ENCODE measurements around the gene VWA5B2. TPM values are rescaled to one million over a fixed set of nuclear protein-coding genes. Genes with fewer than 3 reads are reported as not detected.

VWA5B2 gene
- total and polyA plus RNA-seq, 2 of the 13 experiments (the other 11 are each of a cell fraction or from before 2014, with no cell fraction given): 0.03 to 0.04 TPM

- TF ChIP-seq AKNA (CRISPR knock-in tag; IDR thresholded peaks at IDR 0.05; ENCODE audit: borderline replicate concordance): no peak
- TF ChIP-seq SAP130 (CRISPR knock-in tag; IDR thresholded peaks at IDR 0.05; ENCODE audit: low read depth): peak; percentile 88
- TF ChIP-seq ZNF543 (CRISPR knock-in tag; IDR thresholded peaks at IDR 0.05): 0 out of 2 replicates have a peak, but pooled peaks have one; percentile 36
- no peak for TF ChIP-seq KLF15 (CRISPR knock-in tag; IDR thresholded peaks at IDR 0.05; ENCODE audit: borderline replicate concordance)
- no peak for TF ChIP-seq SP5 (CRISPR knock-in tag; IDR thresholded peaks at IDR 0.05; ENCODE audit: borderline replicate concordance, low read depth)
- TF ChIP-seq ZNF788 (CRISPR knock-in tag; IDR thresholded peaks at IDR 0.05; ENCODE audit: borderline replicate concordance): peak; percentile 85
- peak; percentile 86 for TF ChIP-seq ZNF160 (CRISPR knock-in tag; IDR thresholded peaks at IDR 0.05)
- TF ChIP-seq ZNF768 (CRISPR knock-in tag; IDR thresholded peaks at IDR 0.05): peak; percentile 83
- TF ChIP-seq STAT6 (CRISPR knock-in tag; IDR thresholded peaks at IDR 0.05; ENCODE audit: borderline replicate concordance): no peak
- TF ChIP-seq ATF2 (CRISPR knock-in tag; IDR thresholded peaks at IDR 0.05): peak; percentile 62
- TF ChIP-seq ASH2L (IDR thresholded peaks at IDR 0.05; ENCODE audit: insufficient read length, low read depth, low read length): peak; percentile 55
- no peak for TF ChIP-seq ZNF615 (CRISPR knock-in tag; IDR thresholded peaks at IDR 0.05; ENCODE audit: borderline replicate concordance)
- TF ChIP-seq ZBTB1 (CRISPR knock-in tag; IDR thresholded peaks at IDR 0.05; ENCODE audit: borderline replicate concordance): no peak
- TF ChIP-seq LRRFIP1 (CRISPR knock-in tag; conservative IDR thresholded peaks at IDR 0.05): 0 out of 2 replicates have a peak, but pooled peaks have one; percentile 12
- no peak for TF ChIP-seq ZNF251 (CRISPR knock-in tag; IDR thresholded peaks at IDR 0.05)
- peak; percentile 20; the same call in 1 of the 2 replicates for TF ChIP-seq SOX5 (CRISPR knock-in tag; IDR thresholded peaks at IDR 0.05; ENCODE audit: borderline replicate concordance)
Observed at GRCh38 chr3:184248454-184249411, 19.3 kb downstream of the VWA5B2 start, which contains the start of gene ALG3 (continued).

Data from HepG2 (cell line).